ENCODE results near the gene KLRC2. TPM values are rescaled to one million over a fixed set of nuclear protein-coding genes. Genes with fewer than 3 reads are reported as not detected.

KLRC2 gene
- total RNA-seq, 1 donor from 2014 or later = not detected

DNA sequence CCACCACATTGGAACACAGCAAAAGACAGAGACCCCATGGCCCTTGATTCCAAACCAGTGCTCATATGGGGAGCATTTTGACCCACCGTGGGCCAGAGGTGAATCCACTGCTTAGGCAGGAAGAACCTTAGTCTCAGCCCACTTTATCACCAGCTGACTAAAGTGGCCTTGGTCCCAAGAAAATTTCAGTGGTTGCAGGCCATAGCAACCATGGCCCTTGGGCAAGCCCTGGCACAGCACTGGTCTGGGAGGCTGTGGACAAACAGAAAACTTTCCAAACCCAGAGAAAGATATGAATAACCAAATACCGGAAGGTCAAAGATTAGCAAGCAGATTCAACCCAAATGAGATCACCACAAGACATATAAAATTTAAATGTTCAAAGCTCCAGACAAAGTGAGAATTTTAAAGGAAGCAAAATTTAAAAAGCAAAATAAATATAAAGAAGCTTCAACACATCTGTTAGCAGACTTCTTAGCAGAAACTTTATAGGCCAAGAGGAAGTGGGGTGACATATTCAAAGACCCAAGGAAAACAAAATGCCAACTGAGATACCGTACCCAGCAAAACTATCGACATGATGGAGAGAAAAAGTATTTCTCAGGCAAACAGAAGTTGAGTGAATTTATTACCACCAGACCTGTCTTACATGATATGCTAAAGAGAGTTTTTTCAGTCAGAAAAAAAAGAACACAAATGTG is 53.7 kb downstream of the KLRC2 start:
- Mint-ChIP-seq H3K4me3 (ENCODE audit: unreplicated experiment) (no peak overlapping the region), H3K27ac (ENCODE audit: unreplicated experiment) (no peak overlapping the region), H3K27me3 (ENCODE audit: low read depth) (no peaks in the 10 kb centered on the region), H3K36me3 (ENCODE audit: low read depth) (peaks cover 1% of the 10 kb centered on the region), H3K9me3 (ENCODE audit: low read depth) (peaks cover 14% of the 10 kb centered on the region), H3K4me1 (ENCODE audit: low read depth) (peaks cover 17% of the 10 kb centered on the region)
- DNase-seq (ENCODE audit: low spot score) = no peak
- TF ChIP-seq, protein P1, sequence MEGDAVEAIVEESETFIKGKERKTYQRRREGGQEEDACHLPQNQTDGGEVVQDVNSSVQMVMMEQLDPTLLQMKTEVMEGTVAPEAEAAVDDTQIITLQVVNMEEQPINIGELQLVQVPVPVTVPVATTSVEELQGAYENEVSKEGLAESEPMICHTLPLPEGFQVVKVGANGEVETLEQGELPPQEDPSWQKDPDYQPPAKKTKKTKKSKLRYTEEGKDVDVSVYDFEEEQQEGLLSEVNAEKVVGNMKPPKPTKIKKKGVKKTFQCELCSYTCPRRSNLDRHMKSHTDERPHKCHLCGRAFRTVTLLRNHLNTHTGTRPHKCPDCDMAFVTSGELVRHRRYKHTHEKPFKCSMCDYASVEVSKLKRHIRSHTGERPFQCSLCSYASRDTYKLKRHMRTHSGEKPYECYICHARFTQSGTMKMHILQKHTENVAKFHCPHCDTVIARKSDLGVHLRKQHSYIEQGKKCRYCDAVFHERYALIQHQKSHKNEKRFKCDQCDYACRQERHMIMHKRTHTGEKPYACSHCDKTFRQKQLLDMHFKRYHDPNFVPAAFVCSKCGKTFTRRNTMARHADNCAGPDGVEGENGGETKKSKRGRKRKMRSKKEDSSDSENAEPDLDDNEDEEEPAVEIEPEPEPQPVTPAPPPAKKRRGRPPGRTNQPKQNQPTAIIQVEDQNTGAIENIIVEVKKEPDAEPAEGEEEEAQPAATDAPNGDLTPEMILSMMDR (IDR thresholded peaks at IDR 0.05) = no peak

Other genes with a start within 250 kb of the KLRC2 start
- gene GABARAPL1, start 223.1 kb downstream of the KLRC2 start, total RNA-seq = 41.6 to 53.0 TPM (median 47.7 TPM) in 3 replicates
- gene KLRD1, start 128.1 kb downstream of the KLRC2 start, total RNA-seq = 0.21 to 0.46 TPM (median 0.22 TPM) in 3 replicates
- not detected in 3 replicates for gene KLRK1, start 46.0 kb downstream of the KLRC2 start, total RNA-seq
- not detected in 3 replicates for gene KLRC4, start 26.3 kb downstream of the KLRC2 start, total RNA-seq
- not detected in 3 replicates for gene KLRC3, start 15.4 kb downstream of the KLRC2 start, total RNA-seq
- not detected in 3 replicates for gene KLRC1, start 17.4 kb upstream of the KLRC2 start, total RNA-seq
- 0.56 to 1.5 TPM (median 1.3 TPM) in 3 replicates for gene EIF2S3B, start 69.9 kb upstream of the KLRC2 start, total RNA-seq
- gene MAGOHB, start 177.6 kb upstream of the KLRC2 start, total RNA-seq = 32.7 to 40.9 TPM (median 35.8 TPM) in 3 replicates
- gene STYK1, start 238.0 kb upstream of the KLRC2 start, total RNA-seq = 0.12 to 0.31 TPM (median 0.15 TPM) in 3 replicates